Smooth muscle cell (in vitro differentiated cells): ENCODE measurements around the gene SLC24A3. TPM values are rescaled to one million over a fixed set of nuclear protein-coding genes. Genes with fewer than 3 reads are reported as not detected.

Experiments used
- DNase-seq: peaks from one replicate; lab custom pipeline; 2025; ENCODE audit not compliant: unreplicated experiment; lab: John Stamatoyannopoulos, UW
- H2AFZ ChIP-seq: fragments of 200-600 bp; sonication (generic); 2 replicates; pipeline ENCODE4 v1.6.0; 2016; ENCODE audit warnings: antibody characterized with exemption, low read depth, mild to moderate bottlenecking
- H3F3A ChIP-seq: fragments of 200-600 bp; sonication (generic); 2 replicates; pipeline ENCODE4 v1.6.0; 2017; ENCODE audit warnings: antibody characterized with exemption, low read depth
- H3K27ac ChIP-seq: fragments of 200-600 bp; sonication (generic); 2 replicates; pipeline ENCODE4 v1.5.1; 2016; ENCODE audit warnings: low read depth, mild to moderate bottlenecking
- H3K27me3 ChIP-seq: fragments of 200-600 bp; sonication (generic); 2 replicates; pipeline ENCODE4 v1.6.1; 2016; ENCODE audit warnings: low read depth, mild to moderate bottlenecking
- H3K36me3 ChIP-seq: fragments of 200-600 bp; sonication (generic); 2 replicates; pipeline ENCODE4 v1.5.1; 2016; ENCODE audit warnings: low read depth
- H3K4me1 ChIP-seq: fragments of 200-600 bp; sonication (generic); 2 replicates; pipeline ENCODE4 v1.5.1; 2016; ENCODE audit warnings: low read depth
- H3K4me2 ChIP-seq: fragments of 200-600 bp; sonication (generic); 2 replicates; pipeline ENCODE4 v1.6.0; 2016; ENCODE audit warnings: mild to moderate bottlenecking
- H3K4me3 ChIP-seq: fragments of 200-600 bp; sonication (generic); 2 replicates; pipeline ENCODE4 v1.5.1; 2016; ENCODE audit warnings: mild to moderate bottlenecking
- H3K79me2 ChIP-seq: fragments of 200-600 bp; sonication (generic); 2 replicates; pipeline ENCODE4 v1.6.0; 2016; ENCODE audit warnings: low read depth, mild to moderate bottlenecking
- H3K9ac ChIP-seq: fragments of 200-600 bp; sonication (generic); 2 replicates; pipeline ENCODE4 v1.6.0; 2016; ENCODE audit warnings: low read depth
- H3K9me3 ChIP-seq: fragments of 200-600 bp; sonication (generic); replicated peaks from 2 replicates; pipeline ENCODE4 v1.5.1; 2016; ENCODE audit warnings: low read depth
- H4K20me1 ChIP-seq: fragments of 200-600 bp; sonication (generic); 2 replicates; pipeline ENCODE4 v1.6.0; 2016; ENCODE audit warnings: low read depth
- CTCF ChIP-seq: fragments of 200-600 bp; sonication (generic); IDR thresholded peaks from 2 replicates; pipeline ENCODE4 v1.5.1; 2017; ENCODE audit warnings: borderline replicate concordance, mild to moderate bottlenecking, antibody characterized with exemption; ENCODE audit not compliant: insufficient read depth, poor library complexity, severe bottlenecking
- WGBS: methylation state at CpG from one replicate; pipeline ENCODE4 v1.1.7; 2016; ENCODE audit warnings: low lambda C conversion rate; 5-methylcytosine and 5-hydroxymethylcytosine counted together
- polyA plus RNA-seq: library from polyadenylated mRNA; unstranded; fragments of >200 nt; fragmentation: Nextera tagmentation; extraction: Ambion mirVana; gene quantifications from 2 replicates; pipeline ENCODE4 v1.2.1, GENCODE V29; 2016
- total RNA-seq: library from RNA; depleted of rRNA; stranded (reverse); fragments of >200 nt; gene quantifications from 2 replicates; pipeline ENCODE4 v1.2.3, GENCODE V29; 2014

SLC24A3 gene
- total and polyA plus RNA-seq, 2 experiments from 2014 or later, result 2.5 to 3.2 TPM

- no peak for DNase-seq
- Histone ChIP-seq H3K36me3 (no peaks in the 10 kb centered on the region), H3K79me2 (no peaks in the 10 kb centered on the region), H3K9me3 (no peaks in the 10 kb centered on the region), H3K4me3 (no peak overlapping the region), H2AFZ (no peak overlapping the region), H3F3A (no peaks in the 10 kb centered on the region), H3K27me3 (no peaks in the 10 kb centered on the region), H3K4me2 (no peak overlapping the region), H3K27ac (no peak overlapping the region), H3K4me1 (no peaks in the 10 kb centered on the region), H3K9ac (no peak overlapping the region), H4K20me1 (no peaks in the 10 kb centered on the region)
- WGBS, result 84% methylated on average over 1 of the region's 1 CpG
- no peak for TF ChIP-seq CTCF
These were observed 202.2 kb downstream of the SLC24A3 start for GRCh38 chr20:19414600-19414999.

- Histone ChIP-seq H4K20me1 (no peaks in the 10 kb centered on the region), H3K27me3 (no peaks in the 10 kb centered on the region), H3K4me2 (no peak overlapping the region), H3K4me3 (no peak overlapping the region), H3K9ac (no peak overlapping the region), H3K9me3 (no peaks in the 10 kb centered on the region), H3K79me2 (no peaks in the 10 kb centered on the region), H3K27ac (no peak overlapping the region), H3K4me1 (no peaks in the 10 kb centered on the region), H2AFZ (no peak overlapping the region), H3F3A (no peaks in the 10 kb centered on the region), H3K36me3 (no peaks in the 10 kb centered on the region)
- WGBS, result 96% methylated on average over 1 of the region's 1 CpG
- no peak for TF ChIP-seq CTCF
- DNase-seq, result no peak
These were observed 203.3 kb downstream of the SLC24A3 start for GRCh38 chr20:19415786-19416185.

GRCh38 chr20:19416627-19417026 is 204.2 kb downstream of the SLC24A3 start:
- TF ChIP-seq CTCF, result no peak
- H3K9me3 ChIP-seq, result no peaks in the 10 kb centered on the region
- 94% methylated on average over 2 of the region's 2 CpGs for WGBS
- no peak overlapping the region for H3K27ac ChIP-seq
- no peak overlapping the region for H3K9ac ChIP-seq
- no peaks in the 10 kb centered on the region for H3F3A ChIP-seq
- no peak for DNase-seq
- H3K4me1 ChIP-seq, result no peaks in the 10 kb centered on the region
- no peak overlapping the region for H3K4me3 ChIP-seq
- H3K4me2 ChIP-seq, result no peak overlapping the region
- no peaks in the 10 kb centered on the region for H3K36me3 ChIP-seq
- no peaks in the 10 kb centered on the region for H4K20me1 ChIP-seq
- no peak overlapping the region for H2AFZ ChIP-seq
- H3K79me2 ChIP-seq, result no peaks in the 10 kb centered on the region
- no peaks in the 10 kb centered on the region for H3K27me3 ChIP-seq

GRCh38 chr20:19419396-19419795 is 207.0 kb downstream of the SLC24A3 start:
- H3K4me1 ChIP-seq, result peaks cover 8% of the 10 kb centered on the region
- H3K36me3 ChIP-seq, result no peaks in the 10 kb centered on the region
- no peaks in the 10 kb centered on the region for H3K27me3 ChIP-seq
- no peaks in the 10 kb centered on the region for H3F3A ChIP-seq
- no peaks in the 10 kb centered on the region for H3K9me3 ChIP-seq
- no peak overlapping the region for H3K9ac ChIP-seq
- H4K20me1 ChIP-seq, result no peaks in the 10 kb centered on the region
- no peak overlapping the region for H2AFZ ChIP-seq
- no peak overlapping the region for H3K4me3 ChIP-seq
- H3K4me2 ChIP-seq, result no peak overlapping the region
- no peak overlapping the region for H3K27ac ChIP-seq
- no peak for DNase-seq
- no peaks in the 10 kb centered on the region for H3K79me2 ChIP-seq
- WGBS, result 55% methylated on average over 4 of the region's 4 CpGs
- no peak for TF ChIP-seq CTCF
